Limb (tissue), 2 donors: ENCODE results near the gene SELENOF.
"Not testable (repeated sequence)": the region's sequence is repeated elsewhere in the genome, so short reads cannot be mapped to it uniquely, and the experiment has no call there.

Source experiments
- DNase-seq, 2 donors: peaks; one replicate each; pipeline ENCODE4 v3.0.0-alpha.2; 2016; ENCODE audit errors: extremely low spot score in 2 of 2

SELENOF gene

DNA sequence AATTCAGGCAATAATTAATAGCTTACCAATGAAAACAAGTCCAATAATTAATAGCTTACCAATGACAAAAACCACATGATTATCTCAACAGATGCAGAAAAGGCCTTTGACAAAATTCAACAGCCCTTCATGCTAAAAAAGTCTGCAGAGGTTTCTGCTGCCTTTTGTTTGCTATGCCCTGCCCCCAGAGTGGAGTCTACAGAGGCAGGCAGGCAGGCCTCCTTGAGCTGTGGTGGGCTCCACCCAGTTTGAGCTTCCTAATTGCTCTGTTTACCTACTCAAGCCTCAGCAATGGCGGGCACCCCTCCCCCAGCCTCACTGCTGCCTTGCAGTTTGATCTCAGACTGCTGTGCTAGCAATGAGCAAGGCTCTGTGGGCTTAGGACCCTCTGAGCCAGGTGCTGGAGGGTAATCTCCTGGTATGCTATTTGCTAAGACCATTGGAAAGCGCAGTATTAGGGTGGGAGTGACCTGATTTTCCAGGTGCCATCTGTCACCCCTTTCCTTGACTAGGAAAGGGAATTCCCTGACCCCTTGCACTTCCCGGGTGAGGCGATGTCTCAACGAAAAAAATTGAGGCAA lies 96.6 kb downstream of the SELENOF start:
- DNase-seq, result not testable (repeated sequence)

DNA sequence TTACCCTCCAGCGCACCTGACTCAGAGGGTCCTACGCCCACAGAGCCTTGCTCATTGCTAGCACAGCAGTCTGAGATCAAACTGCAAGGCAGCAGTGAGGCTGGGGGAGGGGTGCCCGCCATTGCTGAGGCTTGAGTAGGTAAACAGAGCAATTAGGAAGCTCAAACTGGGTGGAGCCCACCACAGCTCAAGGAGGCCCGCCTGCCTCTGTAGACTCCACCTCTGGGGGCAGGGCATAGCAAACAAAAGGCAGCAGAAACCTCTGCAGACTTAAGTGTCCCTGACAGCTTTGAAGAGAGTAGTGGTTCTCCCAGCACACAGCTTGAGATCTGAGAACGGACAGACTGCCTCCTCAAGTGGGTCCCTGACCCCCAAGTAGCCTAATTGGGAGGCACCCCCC lies 99.8 kb downstream of the SELENOF start:
- not testable (repeated sequence) for DNase-seq
